ENCODE data around the gene CEACAM21.

- TF ChIP-seq EZH2phosphoT487 (IDR thresholded peaks at IDR 0.05; ENCODE audit: borderline replicate concordance, low read depth, low read length): no peak
- TF ChIP-seq CTCF (conservative IDR thresholded peaks at IDR 0.05; ENCODE audit: low read length): no peak
These were observed 8.4 kb downstream of the CEACAM21 start for GRCh38 chr19:41584260-41584810.

Measured in OCI-LY7 (cell line).